IPS-NIHi7 (cell line): Measurements from ENCODE around the gene FGD1.

Experiments
- DNase-seq: peaks from one replicate; pipeline ENCODE4 v3.0.0; 2012; ENCODE audit warnings: mixed read lengths; ENCODE audit errors: extremely low spot score

The FGD1 gene

DNA sequence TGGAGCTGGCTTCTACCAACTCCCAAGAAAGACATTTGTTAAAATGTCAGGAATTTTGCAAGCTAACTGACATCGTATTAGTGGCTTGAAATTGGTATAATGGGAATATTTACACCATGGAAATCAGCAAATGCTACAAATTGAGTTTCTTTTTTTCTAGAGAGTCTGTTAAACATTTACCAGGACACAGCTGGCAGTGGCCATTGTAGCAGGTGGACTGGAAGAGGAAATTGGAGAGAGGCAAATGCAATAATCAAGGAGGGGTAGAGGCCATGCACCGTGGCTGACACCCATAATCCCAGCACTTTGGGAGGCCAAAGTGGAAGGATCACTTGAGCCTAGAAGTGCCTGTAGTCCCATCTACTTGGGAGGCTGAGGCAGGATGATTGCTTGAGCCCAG is 88.8 kb downstream of the FGD1 start:
- no peak for DNase-seq

DNA sequence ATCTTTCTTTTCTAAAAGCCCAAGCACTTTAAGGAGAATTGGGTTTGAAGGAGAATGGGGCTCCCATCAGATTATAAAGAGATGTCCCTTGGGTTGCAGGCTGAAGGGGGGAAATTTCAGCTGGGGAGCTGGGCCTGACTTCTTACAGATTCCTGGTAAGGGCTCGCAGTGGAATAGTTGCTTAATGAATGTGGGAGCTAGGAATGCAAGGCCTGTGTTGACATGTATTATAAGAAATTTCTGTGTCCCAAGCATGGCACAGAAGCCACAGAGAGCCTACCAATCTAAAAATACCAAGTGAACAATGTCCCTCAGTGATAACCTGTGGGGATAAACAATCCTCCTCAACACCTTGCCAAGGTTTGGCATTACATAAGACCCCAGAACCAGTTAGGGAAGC is 98.9 kb downstream of the FGD1 start:
- DNase-seq = no peak
